IPS-18c (cell line): Measurements from ENCODE around the gene CAMSAP1.

Experiments
- H3K4me3 ChIP-seq: 2 replicates; pipeline ENCODE4 v1.7.0; 2013; ENCODE audit warnings: low read depth, mild to moderate bottlenecking, low read length, moderate library complexity; ENCODE audit not compliant: insufficient read depth
- H3K9me3 ChIP-seq: one replicate; pipeline ENCODE4 v1.6.1; 2013; ENCODE audit warnings: mild to moderate bottlenecking, low read length, moderate library complexity; ENCODE audit not compliant: control insufficient read depth, insufficient read depth

CAMSAP1 gene

GRCh38 chr9:135817951-135818717, 89.2 kb downstream of the CAMSAP1 start:
- H3K4me3 ChIP-seq: no peak overlapping the region
- peaks cover 2% of the 10 kb centered on the region for H3K9me3 ChIP-seq

DNA sequence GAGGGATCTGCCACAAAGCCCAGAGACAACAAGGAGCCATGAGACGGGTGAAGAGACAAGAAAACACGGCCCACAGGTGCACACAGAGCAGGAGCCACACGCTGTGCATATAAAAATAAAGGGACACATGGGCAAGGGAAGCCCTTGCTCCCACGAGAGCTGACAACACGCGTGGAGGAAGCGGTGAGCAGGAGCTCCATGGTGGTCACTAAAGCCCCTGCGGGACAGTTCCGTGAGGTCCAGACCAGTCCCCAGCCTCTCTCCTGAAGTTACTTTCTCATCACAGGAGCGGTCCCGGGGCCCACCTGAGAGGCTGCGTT, 90.7 kb downstream of the CAMSAP1 start:
- peaks cover 2% of the 10 kb centered on the region for H3K9me3 ChIP-seq
- H3K4me3 ChIP-seq: no peak overlapping the region

GRCh38 chr9:135815830-135816650, 91.3 kb downstream of the CAMSAP1 start:
- peaks cover 2% of the 10 kb centered on the region for H3K9me3 ChIP-seq
- no peak overlapping the region for H3K4me3 ChIP-seq

GRCh38 chr9:135815413-135815812, 91.9 kb downstream of the CAMSAP1 start:
- peaks cover 2% of the 10 kb centered on the region for H3K9me3 ChIP-seq
- H3K4me3 ChIP-seq: no peak overlapping the region

GRCh38 chr9:135814421-135815095, 92.8 kb downstream of the CAMSAP1 start:
- no peaks in the 10 kb centered on the region for H3K9me3 ChIP-seq

DNA sequence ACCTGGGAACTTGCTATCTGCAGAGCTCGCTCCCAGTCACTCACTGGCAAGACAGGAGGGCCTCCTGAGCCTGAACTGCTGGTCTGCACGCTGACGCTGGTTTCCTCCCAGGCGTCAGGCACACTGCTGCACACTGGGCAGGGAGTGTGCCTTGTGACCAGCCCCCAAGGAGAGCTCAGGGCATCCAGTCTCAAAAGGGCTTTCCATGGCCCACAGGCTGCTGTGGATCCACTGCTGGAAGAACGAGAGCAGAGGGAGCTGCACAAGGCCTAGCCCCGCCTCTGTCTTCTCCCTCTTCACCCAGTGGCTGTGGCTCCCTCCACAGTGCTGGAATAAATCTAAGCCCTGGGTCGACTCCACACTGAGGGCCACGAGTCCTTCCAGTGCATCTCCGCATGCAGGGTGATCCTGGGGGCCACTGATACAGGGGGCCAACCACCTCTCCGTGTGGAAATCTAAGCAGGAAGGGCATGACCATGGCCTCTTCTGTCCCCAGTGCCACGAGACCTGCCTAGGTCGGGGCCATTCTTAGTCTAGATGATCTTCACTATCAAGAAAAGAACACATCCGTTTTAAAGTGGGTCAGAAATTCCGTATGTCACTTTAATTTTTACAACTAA, 93.6 kb downstream of the CAMSAP1 start:
- Histone ChIP-seq H3K9me3 (no peaks in the 10 kb centered on the region), H3K4me3 (no peak overlapping the region)

More at GRCh38 chr9:135814421-135815095, 92.8 kb downstream of the CAMSAP1 start:
- no peak overlapping the region for H3K4me3 ChIP-seq

- H3K9me3 ChIP-seq: no peaks in the 10 kb centered on the region
- H3K4me3 ChIP-seq: no peak overlapping the region
Measured at GRCh38 chr9:135812961-135813360, 94.4 kb downstream of the CAMSAP1 start.

DNA sequence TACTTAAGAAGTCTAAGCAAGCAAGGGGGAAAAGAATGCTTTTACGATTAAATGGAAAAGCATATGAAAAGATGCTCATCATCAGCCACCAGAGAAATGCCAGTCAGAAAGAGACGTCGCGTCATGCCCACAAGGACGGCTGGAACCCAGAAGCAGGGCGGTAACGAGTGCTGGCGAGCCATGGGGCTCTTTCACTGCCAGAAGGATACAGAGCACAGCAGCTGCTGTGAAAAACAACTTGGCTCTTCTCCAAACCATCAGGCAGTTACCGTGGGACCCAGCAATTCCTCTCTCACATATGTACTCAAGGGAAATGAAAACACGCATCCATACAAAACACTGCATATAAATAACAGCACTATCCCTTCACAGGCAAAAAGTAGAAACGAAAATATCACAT, 95.5 kb downstream of the CAMSAP1 start:
- no peaks in the 10 kb centered on the region for H3K9me3 ChIP-seq
- no peak overlapping the region for H3K4me3 ChIP-seq

GRCh38 chr9:135810806-135811575, 96.4 kb downstream of the CAMSAP1 start:
- H3K4me3 ChIP-seq: no peak overlapping the region
- H3K9me3 ChIP-seq: no peaks in the 10 kb centered on the region

DNA sequence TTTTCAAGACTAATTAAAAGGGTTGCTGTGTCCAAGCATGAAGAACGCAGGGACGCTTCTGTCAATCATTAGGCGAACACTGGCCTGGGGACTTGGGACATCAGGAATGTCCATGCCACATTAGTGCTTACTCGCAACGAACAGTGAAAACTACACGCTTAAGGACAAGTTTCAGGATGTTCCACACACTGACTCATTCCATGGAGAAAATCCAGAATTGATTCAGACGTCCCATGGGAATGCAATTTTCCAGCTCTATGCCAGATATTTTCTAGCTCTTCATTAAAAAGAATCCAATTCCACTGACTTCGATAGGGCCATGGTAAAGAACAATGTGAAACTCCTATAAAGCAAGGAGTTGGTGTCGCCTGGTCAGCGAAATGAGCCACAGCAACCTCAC, 98.2 kb downstream of the CAMSAP1 start:
- no peak overlapping the region for H3K4me3 ChIP-seq
- no peaks in the 10 kb centered on the region for H3K9me3 ChIP-seq

GRCh38 chr9:135805422-135806022, 101.8 kb downstream of the CAMSAP1 start:
- peaks cover 2% of the 10 kb centered on the region for H3K9me3 ChIP-seq
- no peak overlapping the region for H3K4me3 ChIP-seq

DNA sequence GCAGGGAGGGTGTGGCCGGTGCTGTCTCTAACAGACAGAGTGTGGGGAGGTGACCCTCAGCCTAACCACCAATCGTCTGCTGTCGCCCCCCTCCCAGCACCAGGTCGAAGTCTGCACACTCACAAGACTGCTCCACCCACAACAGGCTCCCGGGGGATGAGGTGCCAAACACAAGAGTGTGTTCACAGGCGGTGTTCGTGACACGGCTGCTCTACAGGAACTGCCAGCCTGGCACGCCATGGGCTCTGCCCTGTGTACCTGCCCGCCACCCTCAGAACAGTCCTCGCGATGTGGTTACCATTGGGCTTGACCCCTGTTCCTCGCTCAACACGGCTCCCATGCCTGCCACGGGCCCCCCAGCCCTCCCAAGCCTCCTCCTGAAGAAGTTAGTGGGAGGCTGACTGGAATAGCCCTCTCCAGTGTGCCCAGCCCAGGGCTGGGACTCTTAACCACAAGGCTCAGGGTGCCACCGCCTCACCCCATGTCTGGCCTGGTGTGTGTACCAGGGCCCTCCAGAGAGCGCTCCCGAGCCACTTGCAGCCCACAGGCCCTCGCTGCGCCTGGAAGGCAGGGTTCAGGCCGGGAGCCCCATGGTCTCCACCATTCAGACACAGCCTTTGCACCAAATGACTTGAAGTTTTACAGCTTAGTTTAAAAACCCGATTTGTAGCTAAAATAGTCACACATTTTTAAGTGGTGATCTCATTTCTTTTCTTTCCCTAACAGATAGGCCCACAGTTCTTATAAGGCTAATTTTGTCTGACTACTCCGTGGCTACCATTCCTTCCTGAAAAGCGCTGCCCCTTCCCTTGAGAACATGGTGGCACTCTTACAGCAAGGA, 102.5 kb downstream of the CAMSAP1 start:
- Histone ChIP-seq H3K9me3 (peaks cover 2% of the 10 kb centered on the region), H3K4me3 (no peak overlapping the region)

DNA sequence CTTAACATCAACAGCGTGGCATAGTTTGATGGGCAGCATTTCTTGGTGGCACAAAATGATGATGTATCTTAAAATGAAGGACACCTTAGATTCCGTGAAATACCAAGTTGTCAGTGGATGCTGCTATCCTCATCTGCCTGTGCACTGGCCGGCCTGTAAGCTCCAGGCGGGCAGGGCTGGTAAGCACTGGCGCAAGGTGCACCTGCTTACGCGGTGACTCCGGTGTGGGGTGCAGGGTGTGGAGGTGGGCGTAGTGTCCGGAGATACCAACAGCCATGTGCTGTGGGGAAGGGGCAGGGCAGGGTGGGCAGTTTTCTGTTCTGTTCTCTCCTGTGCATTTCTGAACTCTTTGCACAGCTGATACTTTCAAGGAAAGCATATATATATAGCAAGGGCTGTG, 103.9 kb downstream of the CAMSAP1 start:
- Histone ChIP-seq H3K4me3 (no peak overlapping the region), H3K9me3 (peaks cover 2% of the 10 kb centered on the region)

DNA sequence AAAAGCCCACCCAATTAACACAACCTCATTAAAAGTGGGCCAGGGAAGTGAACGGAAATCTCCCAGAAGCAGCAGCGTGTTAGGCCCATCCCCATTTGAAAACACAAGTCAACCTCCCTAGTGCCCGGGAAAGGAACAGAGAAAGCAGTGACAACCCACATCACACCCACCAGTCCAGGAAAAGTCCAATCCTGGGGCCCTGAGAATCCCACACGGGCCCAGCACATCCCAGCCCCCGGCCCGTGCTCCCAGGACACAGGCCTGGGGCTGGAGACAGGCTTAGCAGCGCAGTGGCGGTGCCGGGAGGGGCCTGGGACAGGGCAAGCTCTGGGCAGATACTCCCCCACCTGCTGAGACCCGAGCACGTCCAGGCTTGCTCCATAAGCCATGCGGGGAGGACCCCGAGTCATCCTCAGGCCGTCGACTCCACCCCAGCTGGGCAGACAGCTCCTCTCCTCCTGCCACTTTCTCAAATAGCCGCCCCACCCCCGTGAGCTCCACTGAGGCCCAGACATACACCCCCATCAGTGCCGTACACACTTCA, 104.4 kb downstream of the CAMSAP1 start:
- H3K4me3 ChIP-seq: no peak overlapping the region
- H3K9me3 ChIP-seq: peaks cover 2% of the 10 kb centered on the region

GRCh38 chr9:135801070-135801469, 106.3 kb downstream of the CAMSAP1 start:
- H3K9me3 ChIP-seq: peaks cover 2% of the 10 kb centered on the region
- H3K4me3 ChIP-seq: no peak overlapping the region
